GM19240 (cell line): ENCODE data around the gene SLC32A1.

Experiments
- DNase-seq: peaks from one replicate; pipeline ENCODE4 v3.0.0; 2011; ENCODE audit warnings: low spot score; ENCODE audit not compliant: insufficient read length

SLC32A1 gene

DNA sequence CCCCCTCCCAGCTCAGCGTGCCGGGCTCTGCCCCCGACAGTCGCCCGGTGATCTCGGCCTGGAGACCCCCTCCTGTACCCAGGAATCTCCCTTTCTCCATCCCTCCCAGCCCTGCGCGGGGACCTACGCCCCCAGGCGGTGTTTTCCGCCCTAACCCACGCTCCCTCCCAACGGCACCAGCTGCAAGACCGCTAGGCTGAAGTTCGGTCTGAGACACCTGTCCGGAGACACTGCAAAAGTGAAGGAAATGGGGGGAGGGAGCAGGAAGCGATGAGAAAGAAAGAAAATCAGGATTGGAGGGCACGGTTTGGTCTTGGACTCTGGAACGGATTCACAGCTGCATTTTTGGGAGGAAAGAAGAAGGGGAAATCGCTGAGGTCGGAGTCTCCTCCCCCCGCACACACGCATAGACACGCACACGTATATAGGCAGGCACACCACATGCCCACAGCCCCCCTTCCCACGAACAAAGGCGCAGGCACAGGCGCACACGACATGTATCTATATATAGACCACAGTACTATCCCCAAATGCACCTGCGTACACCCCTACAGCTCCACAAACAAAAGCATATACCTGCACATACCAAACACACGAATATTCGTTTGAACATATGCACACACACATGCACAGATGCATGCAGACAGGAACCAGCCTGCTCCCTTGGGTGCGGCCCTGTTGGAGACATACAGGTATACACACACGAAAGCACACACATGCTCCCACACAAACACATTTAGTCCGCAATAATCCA is 1.0 kb downstream of the SLC32A1 start:
- DNase-seq, result no peak

DNA sequence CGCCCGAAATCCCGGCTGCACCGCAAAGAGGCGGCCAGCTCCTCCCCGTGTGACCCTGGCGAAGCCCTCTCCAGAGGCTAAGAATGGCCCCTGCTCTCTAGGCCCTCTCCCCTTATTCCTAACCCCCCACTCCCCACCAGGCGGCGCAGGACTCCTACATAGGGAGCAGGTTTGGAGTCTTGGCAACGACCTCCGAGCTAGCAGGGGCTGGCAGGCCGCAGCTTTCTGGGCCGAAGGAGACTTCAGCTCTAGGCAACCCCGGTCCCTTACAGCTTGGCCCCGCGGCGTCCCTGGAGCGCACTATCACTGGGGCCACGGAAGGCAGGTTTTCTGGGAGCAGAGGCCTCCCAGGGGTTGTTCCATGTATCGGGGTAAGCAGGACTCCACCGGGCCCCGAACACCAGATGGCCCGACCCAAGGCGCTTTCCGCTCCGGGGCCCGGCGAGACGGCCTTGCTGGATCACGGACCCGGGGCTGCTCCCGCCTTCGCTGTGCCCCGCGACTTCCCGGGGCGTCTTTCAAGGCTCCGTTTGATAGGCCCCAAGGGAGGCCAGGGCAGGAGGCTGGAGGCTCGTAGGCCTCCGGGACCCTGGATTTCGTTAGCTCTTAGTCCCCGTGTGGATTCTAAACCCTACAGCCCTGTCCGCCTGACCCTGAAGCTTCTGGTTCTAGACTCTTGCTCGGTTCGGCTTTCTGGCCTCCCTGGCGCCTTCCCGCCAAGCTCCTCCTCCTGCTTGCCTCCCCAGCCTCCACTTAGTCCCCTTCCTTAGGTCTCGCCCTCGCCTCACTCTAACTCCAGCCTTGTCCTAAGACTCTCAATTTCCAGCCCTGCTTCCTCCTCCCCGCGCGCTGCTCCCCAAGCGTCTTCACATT is 1.9 kb downstream of the SLC32A1 start:
- no peak for DNase-seq

DNA sequence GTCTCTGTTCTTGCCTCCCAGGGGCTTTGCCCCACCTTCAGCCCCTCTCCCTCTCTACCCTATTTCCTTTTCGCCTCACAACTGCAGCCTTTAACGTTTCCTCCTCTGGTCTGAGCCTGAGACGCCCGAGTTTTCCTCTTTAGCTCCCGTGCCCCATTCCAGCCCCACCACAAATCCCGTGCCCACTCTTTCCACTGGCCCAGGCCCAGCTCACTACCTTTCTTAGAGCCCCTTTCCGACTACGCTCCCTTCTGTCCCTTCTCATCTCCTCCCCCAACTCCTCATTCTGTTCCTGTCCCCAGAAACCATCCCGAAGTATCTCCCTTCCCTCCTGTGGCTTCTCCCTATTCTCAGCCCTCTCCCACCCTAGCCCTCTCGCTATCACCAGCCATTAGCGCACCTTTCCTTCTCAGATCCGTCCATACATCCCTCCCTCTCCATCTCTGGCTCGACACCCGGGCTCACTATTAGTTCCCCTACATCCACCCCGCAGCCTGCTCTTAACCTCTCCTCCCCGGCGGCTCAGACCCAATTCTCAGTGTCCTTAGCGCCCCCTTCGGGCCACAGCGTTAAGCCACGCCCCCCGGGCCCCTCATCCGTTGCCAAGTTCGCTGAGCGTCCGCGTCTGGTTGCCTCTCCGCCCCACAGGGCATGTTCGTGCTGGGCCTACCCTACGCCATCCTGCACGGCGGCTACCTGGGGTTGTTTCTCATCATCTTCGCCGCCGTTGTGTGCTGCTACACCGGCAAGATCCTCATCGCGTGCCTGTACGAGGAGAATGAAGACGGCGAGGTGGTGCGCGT is 2.7 kb downstream of the SLC32A1 start:
- no peak for DNase-seq

DNA sequence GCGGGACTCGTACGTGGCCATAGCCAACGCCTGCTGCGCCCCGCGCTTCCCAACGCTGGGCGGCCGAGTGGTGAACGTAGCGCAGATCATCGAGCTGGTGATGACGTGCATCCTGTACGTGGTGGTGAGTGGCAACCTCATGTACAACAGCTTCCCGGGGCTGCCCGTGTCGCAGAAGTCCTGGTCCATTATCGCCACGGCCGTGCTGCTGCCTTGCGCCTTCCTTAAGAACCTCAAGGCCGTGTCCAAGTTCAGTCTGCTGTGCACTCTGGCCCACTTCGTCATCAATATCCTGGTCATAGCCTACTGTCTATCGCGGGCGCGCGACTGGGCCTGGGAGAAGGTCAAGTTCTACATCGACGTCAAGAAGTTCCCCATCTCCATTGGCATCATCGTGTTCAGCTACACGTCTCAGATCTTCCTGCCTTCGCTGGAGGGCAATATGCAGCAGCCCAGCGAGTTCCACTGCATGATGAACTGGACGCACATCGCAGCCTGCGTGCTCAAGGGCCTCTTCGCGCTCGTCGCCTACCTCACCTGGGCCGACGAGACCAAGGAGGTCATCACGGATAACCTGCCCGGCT is 3.4 kb downstream of the SLC32A1 start:
- DNase-seq, result no peak

DNA sequence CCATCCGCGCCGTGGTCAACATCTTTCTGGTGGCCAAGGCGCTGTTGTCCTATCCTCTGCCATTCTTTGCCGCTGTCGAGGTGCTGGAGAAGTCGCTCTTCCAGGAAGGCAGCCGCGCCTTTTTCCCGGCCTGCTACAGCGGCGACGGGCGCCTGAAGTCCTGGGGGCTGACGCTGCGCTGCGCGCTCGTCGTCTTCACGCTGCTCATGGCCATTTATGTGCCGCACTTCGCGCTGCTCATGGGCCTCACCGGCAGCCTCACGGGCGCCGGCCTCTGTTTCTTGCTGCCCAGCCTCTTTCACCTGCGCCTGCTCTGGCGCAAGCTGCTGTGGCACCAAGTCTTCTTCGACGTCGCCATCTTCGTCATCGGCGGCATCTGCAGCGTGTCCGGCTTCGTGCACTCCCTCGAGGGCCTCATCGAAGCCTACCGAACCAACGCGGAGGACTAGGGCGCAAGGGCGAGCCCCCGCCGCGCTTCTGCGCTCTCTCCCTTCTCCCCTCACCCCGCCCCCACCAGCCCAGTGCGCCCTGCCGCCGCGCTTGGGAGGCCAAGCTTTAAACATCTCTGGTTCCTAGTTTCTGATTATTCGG is 4.0 kb downstream of the SLC32A1 start:
- no peak for DNase-seq

DNA sequence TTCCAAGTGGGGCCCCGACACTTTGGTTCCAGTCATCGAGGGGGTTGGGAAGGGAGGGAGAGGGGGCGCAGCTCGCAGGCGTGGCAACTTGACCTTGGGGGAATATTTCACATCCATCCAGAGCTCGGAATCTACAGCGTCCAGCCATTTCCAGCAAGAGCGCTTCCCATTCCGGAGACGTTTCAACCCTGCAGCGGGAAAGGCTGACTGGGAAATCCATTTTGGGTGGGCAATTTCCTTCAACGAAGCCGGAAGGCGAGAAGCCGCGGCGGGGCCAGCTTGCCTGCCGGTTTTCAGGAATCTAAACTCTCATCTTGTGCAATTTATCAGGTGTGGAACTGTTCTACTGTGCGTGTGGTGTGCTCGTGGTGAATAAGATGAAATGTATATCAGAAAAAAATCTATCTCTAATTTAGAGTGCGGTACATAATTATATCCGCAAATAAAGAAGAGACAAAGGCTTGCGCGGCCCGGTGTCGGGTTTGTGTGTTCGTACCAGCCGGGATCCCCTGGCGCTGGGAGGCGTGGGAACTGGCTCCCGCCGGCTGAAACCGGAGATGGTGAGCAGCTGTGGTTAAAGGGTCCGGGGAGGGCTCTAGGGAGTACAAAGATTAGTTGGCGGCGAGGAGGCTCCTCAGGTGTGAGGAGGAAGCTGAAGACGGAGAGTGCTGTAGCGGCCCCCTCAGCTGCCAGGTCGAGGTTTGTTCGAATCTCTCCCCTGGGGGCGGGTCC is 4.8 kb downstream of the SLC32A1 start:
- DNase-seq, result no peak

DNA sequence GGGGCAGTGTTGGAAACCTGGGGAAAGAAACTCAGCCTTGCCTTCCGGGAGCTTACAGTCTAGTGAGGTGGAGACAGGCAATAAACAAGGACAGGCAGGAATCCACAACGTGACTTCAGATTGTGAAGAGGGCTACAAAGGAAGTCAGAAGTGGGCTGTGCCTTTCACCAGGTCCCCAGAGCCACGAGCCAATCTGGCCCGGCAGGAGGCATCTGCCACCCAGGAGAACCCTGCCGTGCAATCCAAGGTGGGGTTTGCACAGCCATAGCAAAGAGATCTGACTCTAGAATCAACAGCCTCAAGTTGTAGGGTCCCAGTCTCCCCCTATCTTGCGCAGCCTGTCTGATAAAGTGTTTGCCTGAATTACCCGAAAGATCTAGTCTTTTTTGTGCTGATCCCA is 5.5 kb downstream of the SLC32A1 start:
- no peak for DNase-seq

DNA sequence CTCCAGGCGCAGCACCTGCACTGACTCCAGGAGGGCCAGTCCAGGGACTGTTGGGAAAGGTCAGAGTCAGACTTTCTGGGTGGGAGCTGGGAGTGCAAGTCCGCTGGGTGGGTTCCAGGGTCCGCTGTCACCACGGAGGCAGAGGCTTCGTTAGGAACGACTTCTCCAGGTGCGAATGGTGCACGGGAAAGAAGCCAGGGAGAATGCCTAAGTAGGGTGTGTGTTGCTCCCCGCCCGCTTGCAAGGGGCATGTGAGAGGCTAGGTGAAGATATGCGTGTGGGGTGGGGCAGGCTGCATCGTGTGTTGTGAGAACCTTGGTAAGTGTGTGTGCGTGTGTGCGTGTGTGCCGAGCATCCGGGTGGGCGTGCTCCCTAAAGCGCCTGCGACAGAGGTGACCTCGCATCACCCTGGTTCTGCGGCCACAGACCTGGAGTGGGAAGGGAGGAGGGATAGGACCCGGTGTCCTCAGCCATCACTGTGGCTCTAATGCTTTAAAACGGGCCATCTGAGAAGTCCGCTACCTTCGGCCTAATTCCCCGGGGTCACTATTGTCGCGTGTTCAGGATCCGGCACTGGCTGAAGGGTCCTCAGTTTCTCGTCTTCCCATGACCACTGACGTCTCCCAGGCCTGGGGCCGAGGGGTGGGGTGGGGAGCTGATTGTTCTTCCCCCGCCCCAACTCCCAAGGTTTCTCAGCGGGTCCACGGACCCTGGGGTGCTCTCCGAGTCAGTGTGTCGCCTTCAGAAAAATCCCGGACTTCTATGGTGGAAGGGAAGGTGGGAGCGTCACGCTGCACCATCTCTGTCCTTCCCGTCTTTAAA is 6.1 kb downstream of the SLC32A1 start:
- DNase-seq, result no peak

DNA sequence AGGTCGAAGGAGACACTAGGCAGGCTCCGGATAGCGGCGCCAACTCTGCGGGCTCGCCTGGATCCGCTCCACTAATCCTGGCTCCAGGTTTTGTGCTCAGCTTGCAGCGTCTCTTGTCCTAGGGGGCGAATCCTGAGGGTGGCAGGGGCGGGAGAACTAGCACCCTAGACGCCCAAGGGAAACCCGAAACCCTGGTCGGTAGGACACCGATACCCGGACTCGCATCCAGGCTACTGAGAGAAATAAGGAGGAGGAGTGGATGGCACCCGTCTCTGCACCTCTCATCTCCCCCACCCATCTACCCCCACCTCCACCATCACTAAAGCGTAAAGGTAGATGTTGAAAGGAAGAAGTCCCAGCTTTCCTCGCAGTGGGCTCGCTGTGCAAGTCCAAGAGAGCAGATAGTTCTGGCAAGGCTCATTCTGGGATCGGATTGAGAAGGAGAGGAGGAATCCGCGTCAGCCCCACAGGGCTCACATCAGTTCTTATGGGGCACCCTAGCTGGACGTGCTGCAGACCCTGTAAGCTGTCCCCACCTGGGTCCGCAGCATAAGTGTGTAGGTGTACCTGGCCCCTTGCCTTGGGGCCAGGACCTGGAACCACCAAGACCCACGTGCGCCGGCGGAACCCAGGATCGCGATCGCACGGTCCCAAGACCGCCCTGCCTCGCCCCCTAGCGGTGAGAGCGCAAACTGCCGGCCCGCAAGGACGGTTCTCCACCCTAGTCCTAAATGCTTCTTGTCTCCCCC is 6.9 kb downstream of the SLC32A1 start:
- DNase-seq, result peak; percentile 70

DNA sequence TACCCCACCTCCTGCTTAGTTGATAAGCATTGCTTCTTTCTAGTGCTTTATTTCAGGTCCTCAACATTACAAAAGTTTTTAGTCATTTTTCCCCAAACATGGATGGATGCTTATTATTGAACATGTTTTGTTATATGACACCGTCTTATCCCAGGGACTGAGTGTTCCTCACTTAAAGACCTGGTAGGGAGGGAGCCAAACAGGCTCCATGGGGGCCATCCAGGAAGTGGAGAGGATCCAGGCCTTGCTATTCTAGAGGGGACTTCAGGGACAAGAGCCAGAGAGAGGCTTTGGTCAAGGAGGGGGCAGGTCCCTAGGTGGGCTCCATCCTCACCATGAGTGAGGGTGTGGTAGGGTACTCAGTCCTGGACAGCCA is 7.4 kb downstream of the SLC32A1 start:
- DNase-seq, result no peak

DNA sequence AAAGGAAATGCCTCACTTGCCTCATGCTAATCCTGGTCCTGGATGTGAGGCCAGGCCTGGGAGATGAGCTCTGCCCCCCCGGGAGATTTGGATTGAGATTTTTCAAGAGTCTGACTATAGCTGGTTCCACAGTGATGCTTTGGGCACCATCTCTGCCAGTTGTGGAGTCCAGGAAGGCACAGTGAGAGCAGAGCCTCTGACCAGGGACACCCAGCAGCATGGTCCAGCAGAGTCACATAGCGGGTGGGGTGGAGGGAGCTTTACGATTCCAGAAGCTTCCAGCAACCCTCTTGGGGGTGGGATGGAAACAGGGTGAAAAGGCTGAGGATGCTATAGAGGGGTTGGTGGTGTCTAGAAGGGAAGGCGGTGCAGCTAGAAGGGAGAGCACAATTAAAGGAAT is 8.7 kb downstream of the SLC32A1 start:
- no peak for DNase-seq

DNA sequence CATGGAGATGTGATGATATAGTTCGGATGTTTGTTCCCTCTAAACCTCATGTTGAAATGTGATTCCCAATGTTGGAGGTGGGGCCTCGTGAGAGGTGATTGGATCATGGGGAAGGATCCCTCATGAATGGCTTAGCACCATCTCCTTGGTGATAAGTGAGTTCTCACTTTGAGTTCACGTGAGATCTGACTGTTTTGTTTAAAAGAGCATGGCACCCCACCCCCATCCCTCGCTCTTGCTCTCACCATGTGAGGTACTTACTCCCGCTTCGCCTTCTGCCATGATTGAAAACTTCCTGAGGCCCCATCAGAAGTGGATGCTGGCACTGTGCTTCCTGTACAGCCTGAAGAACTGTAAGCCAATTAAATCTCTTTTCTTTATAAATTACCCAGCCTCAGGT is 10.9 kb downstream of the SLC32A1 start:
- no peak for DNase-seq

DNA sequence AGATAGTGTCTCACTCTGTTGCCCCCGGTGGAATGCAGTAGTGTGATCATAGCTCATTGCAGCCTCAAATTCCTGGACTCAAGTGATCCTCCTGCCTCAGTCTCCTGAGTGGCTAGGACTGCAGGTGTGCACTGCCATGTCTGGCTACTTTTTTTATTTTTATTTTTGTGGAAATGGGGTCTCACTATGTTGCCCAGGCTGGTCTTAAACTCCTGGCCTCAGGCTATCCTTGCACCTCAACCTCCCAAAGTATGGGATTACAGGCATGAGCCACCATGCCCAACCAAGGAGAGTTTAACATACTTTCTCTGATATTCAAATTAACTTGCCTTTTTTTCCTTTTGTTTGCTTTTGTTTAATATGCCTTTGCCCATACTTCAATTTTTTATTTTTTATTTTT is 13.6 kb downstream of the SLC32A1 start:
- DNase-seq, result no peak

DNA sequence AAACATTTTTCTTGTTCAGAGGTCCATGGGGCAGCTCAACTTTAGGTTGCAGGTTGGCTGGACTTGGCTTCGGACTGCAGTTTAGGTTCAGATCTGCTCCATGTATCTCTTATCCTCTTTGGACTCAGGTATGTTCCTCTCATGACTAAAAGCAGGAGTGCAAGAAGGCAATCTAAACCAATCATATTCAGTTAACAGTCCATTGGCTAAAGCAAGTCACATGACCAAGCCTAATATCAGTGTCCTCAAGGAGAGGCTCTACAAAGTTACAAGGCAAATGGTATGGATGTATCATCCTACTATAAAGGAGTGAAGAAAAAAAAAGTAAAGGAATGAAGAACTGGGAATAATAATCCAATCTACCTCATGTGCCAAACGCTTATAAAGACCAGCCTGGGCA is 21.5 kb downstream of the SLC32A1 start:
- DNase-seq, result no peak

DNA sequence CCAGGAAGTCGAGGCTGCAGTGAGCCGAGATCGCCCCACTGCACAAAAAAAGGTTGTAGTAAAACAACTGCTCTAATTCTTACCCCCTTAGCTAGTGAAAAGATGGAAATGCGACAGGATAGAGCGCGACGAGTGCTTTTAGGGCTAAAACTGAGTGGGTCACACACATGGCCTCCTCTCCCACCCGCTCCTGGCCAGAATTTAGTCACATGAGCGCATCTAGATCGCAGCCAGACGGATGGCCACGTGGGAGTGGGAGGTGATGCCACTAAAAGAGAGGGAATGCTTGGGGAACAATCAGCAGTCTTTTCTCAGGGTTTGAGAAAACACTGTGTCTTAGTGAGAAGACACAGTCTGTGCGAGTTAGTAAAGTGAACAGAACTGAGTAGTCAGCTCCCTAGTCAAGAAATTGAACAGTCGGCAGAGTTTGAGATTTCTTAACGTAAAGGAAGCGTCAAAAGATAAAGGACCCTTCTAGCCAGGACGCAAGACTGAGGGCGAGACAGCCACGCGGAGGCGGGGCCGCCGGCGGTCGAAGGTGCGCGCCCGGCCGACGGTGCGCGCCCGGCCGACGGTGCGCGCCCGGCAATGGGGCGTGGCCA is 23.3 kb downstream of the SLC32A1 start:
- DNase-seq, result no peak

DNA sequence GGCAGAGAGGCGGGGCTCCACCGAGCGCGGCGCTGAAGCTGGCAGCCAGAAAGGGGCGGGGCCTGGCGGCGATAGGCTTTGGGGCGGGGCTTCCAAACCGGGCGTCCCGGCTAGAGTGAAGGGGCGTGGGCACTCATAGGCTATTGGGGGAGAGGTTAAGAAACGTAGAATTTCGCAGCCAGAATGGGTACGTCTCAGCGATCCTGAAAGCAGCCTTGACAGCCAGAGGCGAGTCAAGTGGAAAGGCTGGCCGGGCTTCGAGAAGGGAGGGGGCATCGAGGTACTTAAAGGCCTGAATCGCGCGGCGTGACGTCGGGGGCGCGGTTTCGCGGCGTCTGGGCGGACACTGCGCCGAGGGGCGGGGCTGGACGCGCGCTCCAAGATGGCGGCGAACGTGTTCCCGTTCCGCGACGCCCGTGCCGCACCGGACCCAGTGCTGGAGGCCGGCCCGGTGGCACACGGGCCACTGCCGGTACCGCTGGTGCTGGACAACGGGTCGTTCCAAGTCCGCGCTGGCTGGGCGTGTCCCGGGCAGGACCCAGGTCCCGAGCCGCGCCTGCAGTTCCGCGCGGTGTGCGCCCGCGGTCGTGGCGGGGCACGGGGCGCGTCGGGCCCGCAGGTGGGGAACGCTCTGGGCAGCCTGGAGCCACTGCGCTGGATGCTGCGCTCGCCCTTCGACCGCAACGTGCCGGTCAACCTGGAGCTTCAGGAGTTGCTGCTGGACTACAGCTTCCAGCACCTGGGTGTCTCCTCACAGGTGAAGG is 24.0 kb downstream of the SLC32A1 start, which contains the start of gene ACTR5:
ACTR5 (plus strand) TSS at position 364 of the 764 bp plus-strand sequence; CDS start at position 383, 19 bp downstream.
- peak; percentile 93 for DNase-seq

DNA sequence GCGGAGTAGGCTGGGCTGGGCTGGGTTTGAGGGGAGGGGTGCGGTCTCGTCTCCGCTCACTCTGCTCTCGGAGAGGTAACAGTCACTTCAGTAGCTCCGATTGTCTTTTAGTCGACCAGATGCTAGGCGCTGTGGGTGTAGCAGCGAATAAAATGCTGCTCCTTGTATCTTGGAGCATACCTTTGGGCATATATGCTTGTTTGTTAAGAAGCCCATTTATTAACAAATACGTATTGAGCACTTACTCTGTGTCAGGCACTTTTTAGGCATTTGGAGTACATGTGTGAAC is 24.5 kb downstream of the SLC32A1 start:
- no peak for DNase-seq
